OCI-M2 (cell line): ENCODE results near the gene GGN.
"Not testable (repeated sequence)": the region's sequence is repeated elsewhere in the genome, so short reads cannot be mapped to it uniquely, and the experiment has no call there.

Experiments used
- DNase-seq: peaks from one replicate; lab custom pipeline; 2025; ENCODE audit not compliant: unreplicated experiment; lab: John Stamatoyannopoulos, UW

GGN gene

GRCh38 chr19:38411898-38412297 lies 24.1 kb upstream of the GGN start:
- DNase-seq, result not testable (repeated sequence)

- DNase-seq, result no peak
Observed at GRCh38 chr19:38411041-38411712, 23.3 kb upstream of the GGN start.

- not testable (repeated sequence) for DNase-seq
Observed at GRCh38 chr19:38410407-38410806, 22.6 kb upstream of the GGN start.

- DNase-seq, result no peak
Observed at GRCh38 chr19:38409631-38410133, 21.8 kb upstream of the GGN start.

- DNase-seq, result no peak
Observed at GRCh38 chr19:38405276-38405675, 17.4 kb upstream of the GGN start.

GRCh38 chr19:38404858-38405257 lies 17.0 kb upstream of the GGN start:
- DNase-seq, result no peak

- DNase-seq, result peak; percentile 95
Observed at GRCh38 chr19:38402967-38403674, 15.3 kb upstream of the GGN start, which contains the start of gene FAM98C. Gene FAM98C, plus strand, starts transcription at chr19:38403093. Its CDS starts 61 bp downstream, at chr19:38403154.

GRCh38 chr19:38402623-38402966 lies 14.8 kb upstream of the GGN start:
- DNase-seq, result no peak

GRCh38 chr19:38401148-38401547 lies 13.3 kb upstream of the GGN start:
- no peak for DNase-seq

GRCh38 chr19:38400361-38400760 lies 12.5 kb upstream of the GGN start:
- no peak for DNase-seq

- no peak for DNase-seq
Observed at GRCh38 chr19:38399537-38399936, 11.7 kb upstream of the GGN start.

- DNase-seq, result no peak
Observed at GRCh38 chr19:38399081-38399480, 11.2 kb upstream of the GGN start.

GRCh38 chr19:38395381-38396114 lies 7.7 kb upstream of the GGN start:
- no peak for DNase-seq

GRCh38 chr19:38394488-38394887 lies 6.7 kb upstream of the GGN start:
- DNase-seq, result no peak

- DNase-seq, result peak; percentile 66
Observed at GRCh38 chr19:38392707-38393308, 5.0 kb upstream of the GGN start.

- no peak for DNase-seq
Observed at GRCh38 chr19:38391911-38392464, 4.2 kb upstream of the GGN start.

- DNase-seq, result no peak
Observed at GRCh38 chr19:38389957-38390924, 2.4 kb upstream of the GGN start.

GRCh38 chr19:38389101-38389925 lies 1.5 kb upstream of the GGN start:
- DNase-seq, result no peak
